SK-N-SH treated with all-trans-retinoic acid at 6 μM for 48 hours (cell line): ENCODE results near the gene ABHD10.

Experiments
- ARNTL ChIP-seq: fragments of 450-650 bp; formaldehyde crosslinking; IDR thresholded peaks from 2 replicates; pipeline ENCODE4 v1.5.0; 2020; ENCODE audit warnings: low read depth, mild to moderate bottlenecking, moderate library complexity, borderline replicate concordance
- GLIS3 ChIP-seq: fragments of 250-450 bp; sonication (Bioruptor Pico); IDR thresholded peaks from 2 replicates; pipeline ENCODE4 v1.5.0; 2020; ENCODE audit warnings: mild to moderate bottlenecking, moderate library complexity
- PATZ1 ChIP-seq: fragments of 250-450 bp; sonication (Bioruptor Pico); IDR thresholded peaks from 2 replicates; pipeline ENCODE4 v1.8.0; 2020; ENCODE audit warnings: mild to moderate bottlenecking, moderate library complexity, borderline replicate concordance
- TOX ChIP-seq: fragments of 250-450 bp; sonication (Bioruptor Pico); IDR thresholded peaks from 2 replicates; pipeline ENCODE4 v1.8.0; 2021; ENCODE audit warnings: mild to moderate bottlenecking, moderate library complexity, borderline replicate concordance
- ZFP3 ChIP-seq: fragments of 250-450 bp; sonication (Bioruptor Pico); IDR thresholded peaks from 2 replicates; pipeline ENCODE4 v1.5.0; 2020; ENCODE audit warnings: mild to moderate bottlenecking, moderate library complexity
- ZFP30 ChIP-seq: fragments of 450-650 bp; formaldehyde crosslinking; IDR thresholded peaks from 2 replicates; pipeline ENCODE4 v1.5.0; 2022; ENCODE audit warnings: mild to moderate bottlenecking, moderate library complexity
- ZNF70 ChIP-seq: fragments of 450-650 bp; formaldehyde crosslinking; IDR thresholded peaks from 2 replicates; pipeline ENCODE4 v1.5.0; 2020; ENCODE audit warnings: mild to moderate bottlenecking, moderate library complexity

GRCh38 chr3:112032098-112032731, 53.4 kb downstream of the ABHD10 start:
- no peak for TF ChIP-seq TOX (CRISPR knock-in tag)
- TF ChIP-seq ZFP30 (CRISPR knock-in tag), result no peak
- no peak for TF ChIP-seq GLIS3 (CRISPR knock-in tag)
- no peak for TF ChIP-seq ARNTL (CRISPR knock-in tag)
- no peak for TF ChIP-seq ZFP3 (CRISPR knock-in tag)
- TF ChIP-seq PATZ1 (CRISPR knock-in tag), result no peak
- no peak for TF ChIP-seq ZNF70 (CRISPR knock-in tag)
